B cell (primary cell): ENCODE data around the gene GSKIP. TPM values are rescaled to one million over a fixed set of nuclear protein-coding genes. Genes with fewer than 3 reads are reported as not detected.

Experiments used
- ATAC-seq: fragments of 200-7000 bp; cut with Tn5 transposase; one replicate; pipeline ENCODE4 v1.10.0; 2021; ENCODE audit warnings: low read depth, mild to moderate bottlenecking, moderate number of reproducible peaks, moderate library complexity
- CTCF ChIA-PET: fragments of 350-600 bp; sonication (Branson Sonifier 250); formaldehyde crosslinking; loops from one replicate; lab custom pipeline; 2021; ENCODE audit warnings: antibody characterized with exemption, inconsistent platforms; lab: Charles Lee
- POLR2A ChIA-PET: fragments of 350-600 bp; sonication (Branson Sonifier 250); formaldehyde crosslinking; loops from one replicate; lab custom pipeline; 2021; ENCODE audit warnings: antibody characterized with exemption; lab: Charles Lee
- DNase-seq: peaks from one replicate; pipeline ENCODE4 v3.0.0; 2013
- H2AFZ ChIP-seq: 2 replicates; pipeline ENCODE4 v1.6.1; 2012; ENCODE audit warnings: mild to moderate bottlenecking, low read depth, low read length; ENCODE audit not compliant: insufficient read depth, poor library complexity, severe bottlenecking
- H3K27ac ChIP-seq, 2 donors: 1 replicate in 1 of 2; 2 replicates in 1 of 2; pipeline ENCODE4 v1.5.1; 2012 to 2013; ENCODE audit warnings: low read length in 2 of 2, mild to moderate bottlenecking in 2 of 2, moderate library complexity in 1 of 2
- H3K27me3 ChIP-seq, 4 experiments: fragments of 200-600 bp in 1 of 4; sonication (generic) in 1 of 4; replicated peaks in 1 of 4; 1 replicate in 2 of 4; 2 replicates in 2 of 4; pipeline versions ENCODE4 v1.6.1 to v1.7.0; 2013 to 2016; ENCODE audit warnings: low read length in 3 of 4, mild to moderate bottlenecking in 2 of 4, mixed read lengths in 1 of 4, moderate library complexity in 1 of 4; ENCODE audit not compliant: insufficient read depth in 4 of 4, control insufficient read depth in 3 of 4; ENCODE audit errors: control extremely low read depth in 1 of 4
- H3K36me3 ChIP-seq, 2 experiments: replicated peaks in 1 of 2; 1 replicate in 1 of 2; 2 replicates in 1 of 2; pipeline versions ENCODE4 v1.6.1 to v1.7.1; 2013; ENCODE audit warnings: low read length in 1 of 2; ENCODE audit not compliant: insufficient read depth in 2 of 2, control insufficient read depth in 1 of 2; ENCODE audit errors: control extremely low read depth in 1 of 2, extremely low read depth in 1 of 2
- H3K4me1 ChIP-seq, 2 donors: fragments of 200-600 bp in 1 of 2; sonication (generic) in 1 of 2; 1 replicate in 1 of 2; 2 replicates in 1 of 2; pipeline versions ENCODE4 v1.5.1 to v1.6.1; 2013 to 2017; ENCODE audit warnings: low read length in 2 of 2; ENCODE audit not compliant: control insufficient read depth in 2 of 2, insufficient read depth in 2 of 2
- H3K4me2 ChIP-seq: replicated peaks from 2 replicates; pipeline ENCODE3; 2012; ENCODE audit warnings: mild to moderate bottlenecking, low read depth, low read length; ENCODE audit not compliant: poor library complexity, severe bottlenecking
- H3K4me3 ChIP-seq, 5 experiments: fragments of 200-600 bp in 1 of 5; sonication (generic) in 1 of 5; 1 replicate in 3 of 5; 2 replicates in 2 of 5; pipeline versions ENCODE4 v1.5.1 to v1.7.0; 2011 to 2016; ENCODE audit warnings: low read length in 4 of 5, mild to moderate bottlenecking in 4 of 5, low read depth in 2 of 5, control low read depth in 1 of 5, moderate library complexity in 1 of 5; ENCODE audit not compliant: insufficient read depth in 1 of 5; ENCODE audit errors: control extremely low read depth in 1 of 5, extremely low read depth in 1 of 5
- H3K79me2 ChIP-seq: fragments of 200-600 bp; sonication (generic); one replicate; pipeline ENCODE4 v1.6.0; 2016; ENCODE audit warnings: low read length; ENCODE audit not compliant: control insufficient read depth, insufficient read depth
- H3K9ac ChIP-seq: fragments of 200-600 bp; sonication (generic); 2 replicates; pipeline ENCODE4 v1.6.1; 2017; ENCODE audit warnings: mild to moderate bottlenecking, low read length, moderate library complexity
- H3K9me3 ChIP-seq, 3 donors: one replicate each; pipeline versions ENCODE4 v1.6.1 to v1.7.1; 2013; ENCODE audit warnings: low read length in 2 of 3; ENCODE audit not compliant: control insufficient read depth in 2 of 3, insufficient read depth in 1 of 3; ENCODE audit errors: control extremely low read depth in 1 of 3
- H4K20me1 ChIP-seq: 2 replicates; pipeline ENCODE4 v1.6.0; 2012; ENCODE audit warnings: mild to moderate bottlenecking, low read length; ENCODE audit not compliant: insufficient read depth, control insufficient read depth, poor library complexity, severe bottlenecking
- H3K27ac Mint-ChIP-seq: one replicate; pipeline ENCODE4 v1.8.0; 2021; ENCODE audit warnings: mixed read lengths
- H3K27me3 Mint-ChIP-seq: one replicate; pipeline ENCODE4 v1.8.0; 2021; ENCODE audit warnings: mixed read lengths
- H3K4me1 Mint-ChIP-seq: one replicate; pipeline ENCODE4 v1.8.0; 2021; ENCODE audit warnings: mixed read lengths
- H3K4me3 Mint-ChIP-seq: one replicate; pipeline ENCODE4 v1.8.0; 2021; ENCODE audit warnings: mixed read lengths
- H3K9me3 Mint-ChIP-seq: one replicate; pipeline ENCODE4 v1.8.0; 2022; ENCODE audit warnings: mixed read lengths; ENCODE audit not compliant: insufficient read depth
- CTCF ChIP-seq: fragments of 200-600 bp; IDR thresholded peaks from one replicate; pipeline ENCODE4 v1.8.0; 2022; ENCODE audit warnings: antibody characterized with exemption, mild to moderate bottlenecking
- EZH2 ChIP-seq: IDR thresholded peaks from 2 replicates; pipeline ENCODE4 v1.6.1; 2012; ENCODE audit warnings: borderline replicate concordance, low read depth, mild to moderate bottlenecking, moderate library complexity, low read length; ENCODE audit not compliant: insufficient read depth, poor library complexity, severe bottlenecking
- WGBS: methylation state at CpG from one replicate; pipeline ENCODE4 v1.1.5; 2013; ENCODE audit warnings: missing lambda C conversion rate; ENCODE audit not compliant: insufficient coverage; 5-methylcytosine and 5-hydroxymethylcytosine counted together
- intact Hi-C: fragments of 100-400 bp; cut with micrococcal nuclease; formaldehyde crosslinking; loops from one replicate; pipeline ENCODE4 v1.10.0; 2022
- polyA plus RNA-seq: library from polyadenylated mRNA; depleted of rRNA; stranded (reverse); fragments of >200 nt; gene quantifications from 2 replicates; pipeline ENCODE4 v1.2.3, GENCODE V29; 2012
- total RNA-seq, 2 donors: library from RNA; stranded (reverse); fragments of 120-200 nt in 1 of 2; gene quantifications; 1 replicate in 1 of 2; 2 replicates in 1 of 2; pipeline versions ENCODE4 v1.2.3 to v1.2.4, GENCODE V29; 2013 to 2022

Gene GSKIP
- total and polyA plus RNA-seq, 2 donors (not counting 1 experiment from before 2014, with no cell fraction given) = 5.7 to 15.8 TPM

DNA sequence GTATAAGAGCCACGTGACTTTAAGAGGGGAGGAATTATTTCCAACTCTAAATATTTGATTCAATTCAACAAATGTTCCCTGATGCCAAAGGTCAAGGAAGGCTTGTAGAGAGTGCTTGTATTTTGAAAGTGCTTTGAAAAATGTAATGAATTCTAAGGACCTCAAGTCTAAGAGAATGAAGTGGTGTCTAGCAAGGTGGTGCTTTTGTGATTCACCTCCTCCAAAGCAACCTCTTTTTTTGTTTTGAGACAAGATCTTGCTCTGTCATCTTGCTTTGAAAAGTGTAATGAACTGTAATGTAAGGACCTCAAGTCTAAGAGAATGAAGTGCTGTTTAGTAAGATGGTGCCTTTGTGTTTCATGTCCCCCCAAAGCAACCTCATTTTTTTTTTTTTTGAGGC, 42.4 kb downstream of the GSKIP start:
- Mint-ChIP-seq H3K9me3 (no peaks in the 10 kb centered on the region), H3K4me3 (no peak overlapping the region), H3K27ac (no peak overlapping the region), H3K4me1 (no peaks in the 10 kb centered on the region), H3K27me3 (peaks cover 21% of the 10 kb centered on the region)
- intact Hi-C loops = no loop called here
- no peak overlapping the region for H3K4me2 ChIP-seq
- no CpG with 5 or more reads among the region's 1 CpG for WGBS
- POLR2A ChIA-PET = no interaction called here
- H3K27me3 ChIP-seq = peaks cover 0 to 7% (median 0%) of the 10 kb centered on the region in 4 experiments
- no peaks in the 10 kb centered on the region for H3K4me1 ChIP-seq
- CTCF ChIA-PET = no interaction called here
- no peaks in the 10 kb centered on the region for H3K9me3 ChIP-seq
- H3K79me2 ChIP-seq = no peaks in the 10 kb centered on the region
- no peaks in the 10 kb centered on the region for H3K36me3 ChIP-seq
- DNase-seq (no peak), ATAC-seq (no peak)
- H4K20me1 ChIP-seq = no peaks in the 10 kb centered on the region
- H3K27ac ChIP-seq = no peak overlapping the region
- no peak overlapping the region for H2AFZ ChIP-seq
- TF ChIP-seq CTCF (no peak), EZH2 (no peak)
- no peak overlapping the region for H3K9ac ChIP-seq
- no peak overlapping the region for H3K4me3 ChIP-seq

- peaks cover 14% of the 10 kb centered on the region for H3K27me3 Mint-ChIP-seq
- ATAC-seq = no peak
These were observed 44.7 kb downstream of the GSKIP start for GRCh38 chr14:96407935-96408570.

More at GRCh38 chr14:96407935-96408570, 44.7 kb downstream of the GSKIP start:
- POLR2A ChIA-PET = no interaction called here
- CTCF ChIA-PET = no interaction called here
- Histone ChIP-seq H3K4me3 (no peak overlapping the region), H3K79me2 (no peaks in the 10 kb centered on the region), H4K20me1 (no peaks in the 10 kb centered on the region), H3K4me2 (no peak overlapping the region), H3K9ac (no peak overlapping the region), H3K9me3 (no peaks in the 10 kb centered on the region), H3K36me3 (no peaks in the 10 kb centered on the region), H2AFZ (no peak overlapping the region), H3K4me1 (no peaks in the 10 kb centered on the region), H3K27ac (no peak overlapping the region), H3K27me3 (no peaks in the 10 kb centered on the region)
- no peak overlapping the region for H3K4me3 Mint-ChIP-seq
- H3K4me1 Mint-ChIP-seq = no peaks in the 10 kb centered on the region
- intact Hi-C loops = no loop called here
- H3K27ac Mint-ChIP-seq = no peak overlapping the region
- TF ChIP-seq CTCF = no peak
- no peak for TF ChIP-seq EZH2
- DNase-seq = no peak
- H3K9me3 Mint-ChIP-seq = no peaks in the 10 kb centered on the region
- WGBS = no CpG with 5 or more reads among the region's 3 CpGs
